Globus pallidus (tissue), 1 donor: ENCODE measurements around the gene TMC5.
"Not testable (repeated sequence)": the region's sequence is repeated elsewhere in the genome, so short reads cannot be mapped to it uniquely, and the experiment has no call there.

Source experiments
- DNase-seq: peaks from one replicate; pipeline ENCODE4 v3.0.0-alpha.2; 2015; ENCODE audit warnings: low spot score

The TMC5 gene

GRCh38 chr16:19406891-19407491 lies 10.7 kb upstream of the TMC5 start:
- DNase-seq, result no peak

- no peak for DNase-seq
Observed at GRCh38 chr16:19410435-19411171, 7.1 kb upstream of the TMC5 start.

DNA sequence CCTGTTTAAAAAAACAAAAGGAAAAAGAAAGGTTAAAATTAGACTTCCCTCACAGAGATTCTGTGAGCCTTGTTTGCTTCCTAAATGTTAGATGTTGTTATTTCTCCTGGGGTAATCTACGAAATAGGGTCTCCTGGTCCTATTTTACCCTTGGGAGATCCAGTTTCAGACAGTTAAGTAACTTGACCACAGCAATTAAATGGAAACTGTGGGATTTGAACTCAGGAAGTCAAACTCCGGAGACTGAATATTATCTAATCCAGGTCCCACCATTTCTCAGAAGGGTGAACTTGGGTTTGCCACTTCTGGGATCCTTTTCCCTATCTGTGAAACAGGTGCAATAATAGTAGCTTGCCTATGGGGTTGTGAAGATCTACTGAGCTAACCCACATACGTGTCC lies 6.4 kb upstream of the TMC5 start:
- DNase-seq, result no peak

GRCh38 chr16:19412055-19412454 lies 5.6 kb upstream of the TMC5 start:
- DNase-seq, result not testable (repeated sequence)

DNA sequence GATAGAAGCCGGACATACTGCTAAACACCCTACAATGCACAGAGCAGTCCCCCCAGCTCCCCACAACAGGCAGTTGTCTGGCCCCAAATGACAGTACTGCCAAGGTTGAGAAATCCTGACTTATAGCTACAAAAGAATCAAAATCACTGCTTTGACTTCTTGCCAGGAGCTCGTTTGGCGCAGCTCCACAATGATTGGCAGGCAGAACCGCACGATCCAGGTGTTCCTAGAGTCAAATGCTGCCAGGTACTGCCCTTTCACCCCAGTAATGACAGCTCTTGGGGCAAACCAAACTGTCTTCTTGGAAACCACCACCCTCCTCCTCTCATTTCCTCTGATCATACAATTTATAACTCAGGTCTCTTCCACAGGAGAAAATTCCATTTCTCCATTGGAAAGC lies 2.2 kb upstream of the TMC5 start:
- no peak for DNase-seq

DNA sequence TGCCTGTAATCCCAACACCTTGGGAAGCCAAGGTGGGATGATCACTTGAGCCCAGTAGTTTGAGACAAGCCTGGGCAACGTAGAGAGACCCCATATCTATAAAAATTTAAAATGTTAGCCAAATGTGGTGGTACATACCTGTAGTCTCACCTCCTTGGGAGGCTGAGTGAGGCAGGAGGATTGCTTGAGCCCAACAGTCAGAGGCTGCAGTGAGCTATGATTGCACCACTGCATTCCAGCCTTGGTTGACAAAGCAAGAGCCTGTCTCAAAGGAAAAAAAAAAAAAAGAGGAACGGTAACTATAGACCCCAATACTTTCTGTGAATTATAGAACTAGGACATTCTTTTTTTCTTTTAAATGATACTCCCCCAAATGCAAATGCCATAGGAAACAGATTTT lies 1.8 kb upstream of the TMC5 start:
- DNase-seq, result no peak

DNA sequence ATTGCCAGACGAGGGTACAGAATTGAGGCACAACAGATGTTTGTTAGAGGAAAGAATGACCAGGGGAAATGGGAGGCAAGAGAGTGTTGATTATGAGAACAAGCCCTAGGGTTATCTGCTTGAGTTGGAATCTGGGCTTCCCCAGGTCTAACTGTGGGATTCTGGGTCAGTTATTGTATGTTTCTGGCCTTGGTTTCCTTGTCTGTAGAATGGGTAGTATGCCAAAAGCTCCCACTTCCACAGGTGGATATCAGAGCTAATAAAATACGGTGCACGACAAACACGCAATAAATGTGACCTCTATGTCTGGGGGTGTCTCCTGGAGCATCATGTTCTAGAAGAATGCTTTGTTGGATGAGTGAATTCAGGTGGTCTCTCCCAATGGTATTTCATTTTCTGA lies 517 bp downstream of the TMC5 start:
- no peak for DNase-seq

DNA sequence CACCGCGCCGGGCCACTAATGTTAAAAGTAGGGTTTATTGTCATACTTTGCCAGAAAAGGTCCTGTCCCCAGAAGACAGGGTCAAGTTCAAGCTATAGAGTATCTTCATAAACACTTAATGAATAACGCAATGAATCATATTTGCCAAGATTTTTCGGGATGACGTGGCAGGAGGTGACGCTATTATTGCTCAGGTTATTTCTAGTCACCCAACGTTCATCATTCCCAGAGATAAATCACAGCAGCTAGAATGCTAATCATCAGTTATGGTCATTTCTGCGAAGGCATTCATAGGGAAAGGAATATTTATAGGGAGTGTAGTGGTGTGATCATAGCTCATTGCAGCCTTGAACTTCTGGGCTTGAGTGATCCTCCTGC lies 2.0 kb downstream of the TMC5 start:
- no peak for DNase-seq

GRCh38 chr16:19424478-19424877 lies 6.8 kb downstream of the TMC5 start:
- no peak for DNase-seq

GRCh38 chr16:19430345-19430744 lies 12.7 kb downstream of the TMC5 start:
- no peak for DNase-seq

DNA sequence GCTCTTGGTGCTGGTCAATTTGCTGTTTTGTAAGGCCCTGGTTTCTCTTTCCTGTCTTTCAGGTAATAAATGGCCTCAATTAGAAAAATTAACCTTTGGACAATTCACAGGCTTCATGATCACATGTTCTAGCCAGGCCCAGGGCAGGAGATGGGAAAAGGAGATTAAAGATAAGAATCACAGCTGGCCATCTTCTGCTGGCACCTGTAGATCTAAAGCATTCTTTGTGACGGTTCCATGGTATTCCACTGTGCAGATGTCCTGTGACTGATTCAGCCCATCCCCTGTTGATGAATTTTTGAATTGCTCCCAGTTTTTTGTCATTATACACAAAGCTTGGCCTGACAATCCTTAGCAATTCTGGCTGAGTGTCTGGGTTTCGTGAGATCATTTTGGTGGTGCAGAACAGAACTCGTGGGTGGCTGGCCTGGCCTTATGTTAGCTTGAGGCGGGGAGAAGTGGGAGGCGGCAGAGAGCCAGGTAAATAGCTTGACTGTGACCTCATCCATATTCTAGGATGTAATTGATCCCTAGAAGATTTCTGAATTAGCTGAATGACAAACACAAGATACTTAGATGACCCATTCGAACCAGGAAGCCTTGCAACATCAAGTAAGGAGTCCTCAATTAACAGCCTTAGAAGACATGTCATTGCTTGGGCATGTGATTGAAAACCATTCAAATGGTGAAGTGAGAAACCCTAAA lies 14.1 kb downstream of the TMC5 start:
- no peak for DNase-seq

GRCh38 chr16:19432429-19432828 lies 14.7 kb downstream of the TMC5 start:
- DNase-seq, result no peak

GRCh38 chr16:19434584-19434983 lies 16.9 kb downstream of the TMC5 start:
- no peak for DNase-seq

- DNase-seq, result no peak
Observed at GRCh38 chr16:19436540-19436939, 18.9 kb downstream of the TMC5 start.

GRCh38 chr16:19437280-19437679 lies 19.6 kb downstream of the TMC5 start:
- no peak for DNase-seq

DNA sequence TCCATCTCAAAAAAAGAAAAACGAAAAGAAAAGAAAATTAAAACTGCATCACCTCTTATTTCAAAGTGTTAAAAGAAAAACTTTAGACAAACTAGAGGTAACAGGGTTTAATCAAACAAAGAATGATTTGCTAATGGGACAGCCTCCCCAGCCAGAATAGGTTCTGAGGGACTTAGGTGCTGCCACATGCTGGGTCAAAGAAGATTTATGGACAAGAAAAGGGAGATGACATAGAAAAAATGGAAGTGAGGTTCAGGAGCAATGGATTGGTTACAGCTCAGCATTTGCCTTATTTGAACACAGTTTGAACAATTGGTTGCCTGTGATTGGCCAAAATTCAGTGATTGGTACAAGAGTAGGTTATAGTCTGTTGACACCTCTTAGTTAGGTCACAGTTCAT lies 21.1 kb downstream of the TMC5 start:
- DNase-seq, result no peak

- DNase-seq, result no peak
Observed at GRCh38 chr16:19439483-19439882, 21.8 kb downstream of the TMC5 start.

- DNase-seq, result no peak
Observed at GRCh38 chr16:19443659-19444058, 26.0 kb downstream of the TMC5 start.

GRCh38 chr16:19446300-19446846 lies 28.7 kb downstream of the TMC5 start:
- DNase-seq, result no peak

GRCh38 chr16:19446886-19447285 lies 29.2 kb downstream of the TMC5 start:
- DNase-seq, result no peak

GRCh38 chr16:19450186-19450585 lies 32.5 kb downstream of the TMC5 start:
- DNase-seq, result no peak

GRCh38 chr16:19458722-19459379 lies 41.2 kb downstream of the TMC5 start:
- DNase-seq, result no peak

- DNase-seq, result no peak
Observed at GRCh38 chr16:19460397-19460796, 42.7 kb downstream of the TMC5 start.
